CD4-positive, alpha-beta T cell treated with Interleukin-6 for 4 hours (primary cell): Measurements from ENCODE around the gene AP3D1.
"Not testable (repeated sequence)": the region's sequence is repeated elsewhere in the genome, so short reads cannot be mapped to it uniquely, and the experiment has no call there.

Experiments
- DNase-seq: peaks from one replicate; pipeline ENCODE4 v3.0.0-alpha.2; 2020; ENCODE audit warnings: mixed read lengths

AP3D1 gene

DNA sequence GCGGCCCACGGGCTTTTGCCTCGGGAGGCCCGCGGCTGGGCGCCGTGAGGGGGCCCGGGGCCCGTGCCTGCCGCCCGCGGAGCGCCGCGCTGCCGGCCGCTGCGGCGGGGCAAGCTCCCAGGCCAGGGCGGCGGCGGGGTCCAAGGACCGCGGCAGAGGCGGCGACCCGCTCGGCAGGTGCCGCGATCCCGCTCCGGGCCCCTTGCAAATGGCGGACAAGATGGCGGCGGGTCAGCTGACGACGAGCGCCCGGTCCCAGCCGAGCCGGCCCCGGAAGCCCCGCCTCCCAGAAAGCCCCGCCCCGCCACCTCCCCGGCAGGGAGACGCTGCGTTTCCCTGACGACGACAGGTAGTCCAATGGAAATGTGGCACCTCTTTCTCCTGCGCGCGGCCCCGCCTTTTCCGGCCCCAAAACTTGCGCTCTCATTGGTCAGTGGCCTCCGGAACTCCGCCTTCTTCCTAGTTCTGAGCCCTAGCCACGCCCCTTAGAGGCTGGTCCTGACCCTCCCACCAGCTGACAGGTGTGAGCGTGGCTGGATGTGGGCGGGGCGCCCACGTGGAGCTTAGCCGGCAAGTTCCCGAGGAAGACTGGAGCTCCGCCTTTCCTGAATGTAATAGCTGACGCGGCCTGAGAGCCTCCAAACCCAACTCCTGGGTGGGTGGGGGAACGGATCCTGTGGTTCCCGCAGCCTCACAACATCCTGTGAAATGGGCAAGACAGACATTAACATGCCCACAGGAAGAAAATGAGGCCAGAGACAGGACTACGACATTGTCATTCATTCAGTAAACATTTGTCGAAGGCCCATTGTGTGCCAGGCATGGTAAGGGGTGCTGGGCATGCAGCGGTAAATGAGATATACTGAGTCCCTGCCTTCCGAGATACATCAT is at the start of gene AP3D1:
Gene AP3D1, minus strand, starts transcription at position 228 of the 891 bp plus-strand sequence. CDS start 232 bp downstream, outside the sequence.
- peak; percentile 100 for DNase-seq

DNA sequence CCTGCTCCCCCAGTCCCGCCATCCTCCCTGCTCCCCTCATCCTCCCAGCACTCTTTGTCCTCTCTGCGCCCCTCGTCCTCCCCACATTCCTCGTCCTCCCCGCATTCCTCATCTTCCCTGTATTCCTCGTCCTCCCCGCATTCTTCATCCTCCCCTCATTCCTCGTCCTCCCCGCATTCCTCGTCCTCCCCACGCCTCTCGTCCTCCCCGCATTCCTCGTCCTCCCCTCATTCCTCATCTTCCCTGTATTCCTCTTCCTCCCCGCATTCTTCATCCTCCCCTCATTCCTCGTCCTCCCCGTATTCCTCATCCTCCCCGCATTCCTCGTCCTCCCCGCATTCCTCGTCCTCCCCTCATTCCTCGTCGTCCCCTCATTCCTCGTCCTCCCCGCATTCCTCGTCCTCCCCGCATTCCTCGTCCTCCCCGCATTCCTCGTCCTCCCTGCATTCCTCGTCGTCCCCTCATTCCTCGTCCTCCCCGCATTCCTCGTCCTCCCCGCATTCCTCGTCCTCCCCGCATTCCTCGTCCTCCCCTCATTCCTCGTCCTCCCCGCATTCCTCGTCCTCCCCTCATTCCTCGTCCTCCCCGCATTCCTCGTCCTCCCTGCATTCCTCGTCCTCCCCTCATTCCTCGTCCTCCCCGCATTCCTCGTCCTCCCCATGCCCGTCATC is 49.4 kb upstream of the AP3D1 start:
- not testable (repeated sequence) for DNase-seq

DNA sequence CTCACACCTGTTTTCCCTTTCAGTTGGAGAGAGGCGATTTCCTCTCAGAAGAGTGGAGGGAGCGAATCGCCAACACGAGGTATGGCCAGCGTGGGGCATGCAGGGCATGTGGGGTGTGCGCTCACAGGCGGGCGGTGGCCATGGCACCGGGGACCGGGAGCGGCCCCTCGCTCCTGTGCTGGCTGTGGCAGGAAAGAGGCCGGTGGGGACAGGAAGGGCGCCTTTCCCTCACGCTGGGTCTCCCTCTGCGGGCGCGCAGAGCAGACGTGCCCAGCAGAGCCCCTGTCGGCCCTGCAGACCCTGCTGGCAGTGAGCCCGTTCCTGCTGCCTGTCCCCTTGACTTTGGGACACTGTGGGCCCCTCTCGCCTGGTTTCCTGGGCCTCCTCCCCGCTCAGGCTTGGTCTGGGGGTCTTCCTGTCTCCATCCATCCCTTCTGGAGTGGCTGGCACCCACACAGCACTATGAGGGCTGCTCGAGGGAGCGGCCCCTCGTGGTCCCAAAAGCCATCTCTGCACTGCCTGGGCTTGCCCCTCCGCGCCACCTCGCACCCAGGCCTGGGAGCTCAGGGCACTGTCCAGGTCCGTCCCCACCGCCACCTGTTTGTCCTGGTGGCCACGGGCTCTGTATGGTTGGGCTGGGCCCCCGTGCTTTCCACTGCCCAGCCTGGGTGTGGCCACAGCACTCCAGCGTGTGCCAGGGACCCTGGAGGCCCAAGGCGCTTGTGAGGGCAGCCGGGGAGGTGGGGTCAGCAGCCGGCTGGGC is 48.7 kb upstream of the AP3D1 start:
- DNase-seq, result no peak

DNA sequence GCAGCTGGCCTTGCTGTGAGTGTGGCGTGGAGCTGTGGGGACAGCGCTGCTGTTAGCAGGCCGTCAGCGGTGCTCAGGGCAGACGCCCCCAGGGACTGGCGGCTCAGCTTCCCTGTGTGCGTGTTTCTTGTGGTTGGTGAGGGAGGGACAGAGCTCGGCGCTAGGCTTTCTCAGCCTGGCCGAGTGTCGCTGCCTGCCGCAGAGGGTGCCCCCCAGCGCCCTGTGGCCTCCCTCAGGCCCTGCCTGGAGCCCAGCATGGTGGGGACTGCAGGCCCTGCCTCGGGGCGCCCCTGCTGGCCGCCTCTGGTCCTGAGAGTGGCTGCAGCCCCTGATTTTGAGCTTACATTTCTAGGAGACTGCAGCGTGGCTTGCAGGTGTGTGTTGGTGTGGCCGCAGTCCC is 47.8 kb upstream of the AP3D1 start:
- DNase-seq, result no peak

DNA sequence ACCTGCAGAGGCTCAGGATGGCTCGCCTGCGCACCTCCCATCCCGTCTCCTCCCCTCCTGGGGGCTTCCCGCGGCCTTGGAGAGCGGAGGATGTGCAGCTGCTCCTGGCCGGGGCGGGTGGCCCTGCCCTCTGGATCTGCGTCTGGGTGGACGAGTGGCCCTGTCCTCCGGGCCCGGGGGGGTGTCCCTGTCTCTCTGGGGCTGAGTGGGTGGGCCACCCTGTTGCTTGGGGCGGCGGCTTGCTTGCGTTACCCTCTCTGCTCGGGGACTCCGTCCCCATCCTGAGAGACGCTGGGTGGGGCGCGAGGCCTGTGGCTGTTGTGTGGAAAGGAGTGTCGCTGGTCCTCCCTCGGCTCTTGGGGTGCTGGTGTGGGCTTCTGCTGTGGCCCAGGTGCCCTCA is 47.0 kb upstream of the AP3D1 start:
- no peak for DNase-seq

DNA sequence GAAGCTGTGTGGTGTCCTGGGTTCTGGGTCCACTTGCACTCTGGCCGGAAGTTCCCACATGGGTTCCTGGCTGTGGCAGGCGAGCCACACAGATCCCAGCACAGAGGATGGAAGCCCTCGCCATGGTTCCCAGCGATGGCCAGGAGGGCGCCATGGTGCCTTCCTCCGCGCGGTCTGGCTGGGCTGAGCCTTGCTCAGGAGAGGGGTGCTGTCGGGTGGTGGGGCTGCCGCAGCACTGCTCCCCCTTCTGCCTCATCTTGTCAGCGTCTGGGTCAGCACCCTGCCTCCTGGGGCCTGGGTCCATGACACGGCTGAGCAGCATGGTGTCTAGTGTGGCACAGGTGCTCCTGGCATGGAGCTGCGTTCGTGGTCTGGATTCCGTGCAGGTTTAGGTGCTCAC is 45.9 kb upstream of the AP3D1 start:
- DNase-seq, result no peak

DNA sequence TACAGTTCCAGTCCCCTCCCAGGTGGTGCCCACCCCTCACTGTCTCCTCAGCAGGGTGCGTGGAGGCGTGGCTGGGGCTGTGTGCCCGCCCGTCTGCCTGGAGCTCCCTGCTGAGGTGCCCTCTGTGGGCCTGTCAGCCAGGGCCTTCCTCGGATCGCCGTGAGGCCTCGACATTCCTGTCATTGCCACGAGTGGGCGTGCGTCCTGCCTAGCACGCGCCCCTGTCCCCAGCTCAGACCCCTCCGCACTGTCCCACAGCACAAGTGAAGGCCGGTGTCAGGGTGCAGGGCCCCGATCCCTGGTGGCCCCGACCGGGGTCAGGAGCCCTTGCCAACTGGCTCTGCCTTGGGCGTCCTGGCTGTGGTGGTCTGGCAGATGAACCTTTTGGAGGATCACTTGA is 44.5 kb upstream of the AP3D1 start:
- no peak for DNase-seq

DNA sequence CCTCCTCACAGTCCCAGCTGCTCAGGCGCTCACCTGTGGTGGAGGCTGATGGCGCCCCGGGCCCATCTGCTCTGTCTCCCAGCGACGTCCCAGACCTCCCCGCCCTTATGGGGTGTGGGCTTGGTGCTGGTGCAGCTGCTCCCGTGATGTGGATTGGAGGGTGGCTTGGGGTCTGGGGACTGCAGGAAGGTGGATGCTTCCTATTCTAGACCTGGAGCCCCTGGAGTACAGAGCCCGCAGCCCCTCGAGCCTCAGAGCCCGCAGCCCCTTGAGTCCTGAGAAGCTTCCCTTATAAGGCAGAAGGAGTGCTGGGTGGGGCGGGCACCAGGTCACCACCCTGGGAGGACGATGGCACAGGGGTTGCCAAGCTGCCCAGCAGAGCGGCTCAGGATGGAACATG is 44.0 kb upstream of the AP3D1 start:
- no peak for DNase-seq

DNA sequence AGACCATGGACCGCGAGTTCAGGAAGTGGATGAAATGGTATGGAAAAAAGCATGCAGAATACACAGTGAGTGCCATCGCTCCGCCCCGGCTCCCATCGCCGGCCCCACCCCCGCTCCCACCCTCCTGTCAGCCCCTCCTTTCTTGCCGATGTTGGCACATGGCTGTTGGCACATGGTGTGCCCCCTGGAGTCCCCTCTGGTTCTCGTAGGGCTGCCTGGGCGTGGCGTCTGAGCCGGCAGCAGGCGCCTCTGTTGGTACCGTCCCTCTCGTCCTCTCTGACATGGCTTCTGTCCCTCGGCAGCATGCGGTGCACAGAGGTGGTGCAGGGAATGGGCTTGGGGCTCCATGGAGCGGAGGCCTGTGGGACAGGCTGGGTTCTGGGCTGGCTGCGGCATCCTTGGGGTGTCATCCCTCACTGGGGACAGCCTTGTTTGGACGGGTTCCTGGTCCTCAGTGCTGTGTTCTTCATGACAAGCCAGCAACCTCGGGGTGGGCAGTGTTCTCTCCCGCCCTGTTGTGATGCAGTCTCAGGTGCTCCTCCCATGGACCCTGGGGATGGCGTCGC is 43.2 kb upstream of the AP3D1 start:
- no peak for DNase-seq

DNA sequence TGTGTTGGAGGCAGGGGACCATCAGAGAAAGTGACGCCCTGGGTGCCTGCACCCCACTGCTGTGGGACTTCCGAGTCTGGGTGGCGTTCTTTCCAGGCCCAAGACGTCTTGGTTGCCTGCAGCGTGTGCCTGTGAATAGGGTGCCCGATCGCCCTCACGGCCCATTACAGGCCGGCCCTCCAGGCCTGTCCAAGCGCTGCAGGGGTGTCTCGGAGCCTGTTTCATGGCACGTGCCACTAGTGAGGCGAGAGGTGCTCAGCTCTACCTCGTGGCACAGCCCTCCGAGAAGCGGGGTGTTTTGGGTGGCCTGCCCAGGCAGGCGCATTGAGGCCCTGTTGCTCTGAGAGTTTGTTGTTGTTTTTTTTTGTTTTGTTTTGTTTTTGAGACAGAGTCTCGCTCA is 42.4 kb upstream of the AP3D1 start:
- no peak for DNase-seq

DNA sequence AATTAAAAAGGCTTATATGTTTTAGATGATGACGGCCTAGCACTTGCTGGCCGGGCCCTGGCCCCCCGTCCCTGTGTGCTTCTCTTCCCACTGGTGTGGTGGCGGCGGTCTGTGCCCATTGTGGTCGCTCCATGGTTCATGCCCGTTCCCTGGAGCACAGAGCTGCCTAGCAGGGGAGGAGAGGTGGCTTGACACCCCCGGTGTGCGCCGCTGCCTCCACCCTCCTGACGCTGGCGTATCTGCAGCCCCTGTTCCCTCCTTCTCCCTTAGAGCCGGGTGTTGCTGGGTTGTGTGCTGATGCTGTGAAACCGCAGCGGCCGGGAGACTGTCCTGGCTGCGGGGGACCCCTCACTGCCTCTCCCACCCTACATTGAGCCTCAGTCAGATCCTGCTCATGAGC is 41.5 kb upstream of the AP3D1 start:
- no peak for DNase-seq

DNA sequence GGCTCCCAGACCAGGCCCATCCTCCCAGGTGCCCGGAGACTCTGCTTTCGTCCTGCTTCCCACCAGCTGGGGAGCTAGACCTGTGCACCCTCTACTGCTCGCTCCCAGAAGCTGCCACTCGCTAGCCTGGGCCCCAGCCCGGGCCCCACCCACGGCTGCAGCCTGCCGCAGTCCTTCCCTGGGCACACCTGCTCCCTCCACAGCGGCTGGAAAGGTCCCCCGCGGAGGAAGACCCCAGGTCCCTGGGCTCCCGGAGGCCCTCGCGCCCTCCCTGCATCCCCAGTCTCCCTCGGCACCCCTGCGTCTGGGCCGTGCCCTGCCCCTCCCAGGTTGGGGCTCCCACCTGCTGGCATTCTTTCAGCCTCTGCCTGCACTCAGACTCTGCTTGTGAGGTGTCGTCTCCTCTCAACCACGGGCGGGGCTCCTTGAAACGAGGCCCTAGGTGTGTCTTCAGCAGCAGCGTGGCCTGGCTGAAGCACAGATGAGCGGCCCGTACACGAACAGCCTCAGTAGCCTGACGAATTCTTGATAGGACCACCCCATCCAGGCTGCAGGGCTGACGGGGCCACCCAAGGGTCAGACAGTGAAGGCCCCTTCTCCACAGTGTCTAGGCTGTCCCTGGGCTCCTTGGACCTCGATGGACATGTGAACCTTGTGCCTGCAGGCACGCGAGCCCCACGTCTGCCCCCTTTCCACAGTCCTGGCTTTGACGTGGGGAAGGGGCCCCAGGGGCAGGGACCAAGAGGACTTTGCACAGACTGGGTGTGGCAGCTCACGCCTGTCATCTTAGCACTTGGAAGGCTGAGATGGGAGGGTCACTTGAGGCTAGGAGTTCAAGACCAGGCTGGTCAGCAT is 40.3 kb upstream of the AP3D1 start:
- no peak for DNase-seq

DNA sequence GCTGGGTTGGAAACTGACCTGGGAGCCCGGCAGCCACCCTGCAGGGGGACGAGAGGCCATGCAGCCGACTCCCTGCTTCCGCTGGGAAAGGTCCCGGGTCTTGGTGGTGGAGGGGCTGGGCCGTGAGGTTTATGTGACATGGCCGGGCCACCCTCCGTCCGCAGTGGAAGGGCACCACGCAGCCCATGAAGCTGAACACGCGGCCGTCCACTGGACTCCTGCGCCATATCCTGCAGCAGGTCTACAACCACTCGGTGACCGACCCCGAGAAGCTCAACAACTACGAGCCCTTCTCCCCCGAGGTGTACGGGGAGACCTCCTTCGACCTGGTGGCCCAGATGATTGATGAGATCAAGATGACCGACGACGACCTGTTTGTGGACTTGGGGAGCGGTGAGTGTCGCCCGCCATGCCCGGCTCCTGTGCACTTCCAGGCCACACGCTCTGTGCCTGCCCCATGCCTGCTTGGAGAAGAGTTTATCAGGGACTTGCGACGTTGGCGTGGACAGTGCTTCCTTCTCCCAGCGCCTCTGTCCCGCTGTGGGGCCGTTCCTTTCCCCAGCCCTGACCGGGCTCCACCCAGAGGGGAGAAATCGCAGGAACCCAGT is 39.6 kb upstream of the AP3D1 start:
- no peak for DNase-seq

DNA sequence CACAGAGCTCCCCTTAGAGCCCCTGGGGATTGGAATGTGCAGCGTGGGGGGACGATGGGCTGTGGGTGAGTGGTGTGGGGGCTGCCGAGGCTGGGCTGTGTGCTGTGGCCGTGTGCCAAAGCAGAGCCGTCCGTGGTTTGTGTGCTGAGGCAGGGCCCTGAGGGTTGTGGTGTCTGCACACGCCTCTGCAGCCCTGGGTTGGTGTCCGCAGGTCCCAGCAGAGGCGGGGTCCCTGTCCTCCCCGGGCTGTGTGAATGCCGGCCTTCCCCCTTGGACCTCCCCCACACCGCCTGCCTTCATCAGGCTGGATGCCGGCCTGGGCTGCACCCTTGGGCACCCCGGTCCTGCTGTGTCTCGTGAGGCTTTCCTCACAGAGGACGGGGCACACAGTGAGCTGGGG is 38.5 kb upstream of the AP3D1 start:
- DNase-seq, result no peak

DNA sequence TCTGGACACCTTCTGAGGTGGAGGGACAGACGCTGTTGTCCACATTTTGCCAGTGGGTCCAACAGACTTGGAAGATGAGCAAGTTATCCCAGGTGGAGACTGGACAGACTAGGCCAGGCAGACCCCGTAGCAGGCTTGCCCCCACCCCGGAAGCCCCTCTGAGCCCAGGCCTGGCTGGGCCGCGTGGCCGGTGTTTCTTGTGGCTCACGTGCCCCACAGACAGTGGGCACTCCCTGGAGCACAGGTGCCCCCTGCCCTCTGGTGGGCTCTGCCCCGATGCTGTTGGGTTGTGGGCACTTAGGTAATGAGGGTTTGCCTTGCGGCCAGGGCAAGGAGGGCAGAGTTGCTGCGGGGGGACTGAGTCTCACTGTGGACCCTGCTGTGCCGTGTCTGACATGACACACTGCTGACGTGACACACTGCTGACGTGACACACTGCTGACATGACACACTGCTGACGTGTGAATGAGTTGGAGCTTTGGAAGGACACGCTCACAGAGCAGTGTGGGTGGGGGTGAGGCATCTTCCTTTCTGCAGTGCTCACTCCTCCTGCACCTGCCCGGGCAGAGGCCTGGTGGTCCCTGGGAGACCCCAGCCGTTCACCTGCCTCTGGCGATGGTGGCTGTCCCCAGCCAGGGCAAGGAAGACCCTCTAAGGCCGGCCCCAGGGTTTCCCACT is 37.5 kb upstream of the AP3D1 start:
- DNase-seq, result no peak

DNA sequence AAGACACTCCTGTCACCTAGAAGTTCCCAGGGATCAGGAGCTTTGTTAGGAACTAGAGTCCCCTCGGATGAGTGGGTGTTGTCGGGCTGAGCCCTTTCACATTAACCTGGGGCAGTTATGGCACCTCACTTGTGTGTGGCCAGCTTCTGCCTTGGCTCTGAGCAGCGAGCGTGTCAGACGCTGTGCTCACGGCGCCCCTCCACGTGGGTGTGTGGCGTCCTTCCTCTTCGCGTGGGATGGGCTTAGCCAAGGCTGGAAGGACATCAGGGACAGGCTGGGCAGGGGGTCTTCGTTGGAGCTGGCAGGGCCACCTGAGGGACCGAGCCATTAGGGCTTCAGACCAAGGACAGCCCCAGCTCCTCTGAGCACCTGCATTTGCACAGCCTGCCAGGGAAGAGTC is 35.8 kb upstream of the AP3D1 start:
- DNase-seq, result no peak

DNA sequence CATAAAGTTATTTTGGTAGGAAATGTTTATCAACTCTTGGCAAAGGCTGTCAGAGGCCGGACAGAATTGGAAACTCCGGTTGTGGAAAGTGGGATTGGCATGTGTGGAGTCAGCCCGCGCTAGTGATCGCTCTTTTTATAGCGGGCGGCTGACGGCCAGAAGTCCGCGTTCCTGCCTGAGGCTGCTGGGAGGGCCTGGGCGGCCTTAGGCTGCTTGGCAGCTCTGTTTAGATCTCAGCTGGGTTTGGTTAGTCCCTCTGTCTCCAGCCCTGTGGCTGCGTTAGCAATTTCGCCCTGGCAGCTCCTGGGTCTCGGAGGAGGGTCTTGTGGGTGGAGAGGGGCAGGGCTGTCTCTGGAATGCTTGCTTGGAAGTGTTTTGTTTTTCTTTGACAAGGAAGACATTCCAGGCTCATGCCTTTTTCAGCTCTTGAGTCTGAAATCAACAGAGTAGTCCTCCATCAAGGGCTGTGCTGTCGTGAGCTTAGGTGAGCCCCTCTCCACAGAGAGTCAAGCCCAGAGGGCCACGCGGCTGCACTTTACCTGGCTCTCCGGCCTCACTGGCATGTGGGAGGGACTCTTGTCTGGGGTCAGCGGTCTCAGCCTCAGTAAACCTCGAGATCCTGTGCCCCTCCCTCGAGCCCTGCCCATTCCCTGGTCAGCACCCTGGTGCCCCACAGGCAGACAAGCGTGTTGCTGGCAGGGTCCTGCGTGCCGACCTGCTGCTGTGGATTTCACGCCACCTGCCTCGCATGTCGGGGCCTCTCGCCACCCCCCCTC is 34.9 kb upstream of the AP3D1 start:
- DNase-seq, result no peak

DNA sequence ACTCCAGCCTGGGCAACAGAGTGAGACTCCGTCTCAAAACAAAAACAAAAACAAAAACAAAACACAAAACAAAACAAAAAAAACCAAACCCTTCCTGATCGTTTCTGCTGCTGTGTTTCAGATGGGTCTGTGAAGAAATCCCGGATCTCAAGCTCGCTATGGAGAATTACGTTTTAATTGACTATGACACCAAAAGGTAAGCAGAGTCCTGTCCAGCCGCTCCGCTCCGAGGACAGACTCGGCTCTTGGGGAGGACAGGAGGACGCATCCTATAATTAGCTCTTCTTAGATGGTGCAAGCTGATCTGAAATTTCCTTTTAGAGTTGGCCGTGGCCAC is 34.3 kb upstream of the AP3D1 start:
- DNase-seq, result no peak

DNA sequence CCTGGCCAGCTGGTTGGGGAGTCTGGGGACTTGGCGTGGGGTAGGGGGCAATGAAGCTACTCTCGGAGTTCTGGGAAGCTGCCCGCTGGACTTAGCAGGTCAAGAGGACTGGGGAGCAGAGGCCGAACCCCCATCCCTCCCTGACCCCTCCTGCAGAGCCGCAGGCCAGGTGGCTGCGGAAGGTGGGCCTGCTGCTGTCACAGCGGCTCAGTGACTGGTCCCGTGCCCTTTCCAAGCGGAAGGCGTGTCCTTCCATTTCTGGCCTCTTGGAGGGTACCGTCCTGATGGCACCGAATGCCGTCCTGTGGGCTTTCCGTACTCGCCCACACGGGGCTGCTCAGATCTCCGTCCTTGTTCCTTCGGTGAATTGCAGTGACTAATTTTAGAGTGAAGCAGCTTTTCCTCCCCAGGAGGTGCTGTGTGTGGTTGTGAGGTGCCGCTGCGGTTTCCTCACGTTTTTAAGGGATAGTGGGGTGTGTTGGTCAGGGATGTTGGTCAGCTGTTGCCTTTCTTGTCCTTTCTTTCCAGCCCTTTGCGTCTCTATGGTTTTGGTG is 33.1 kb upstream of the AP3D1 start:
- DNase-seq, result no peak

DNA sequence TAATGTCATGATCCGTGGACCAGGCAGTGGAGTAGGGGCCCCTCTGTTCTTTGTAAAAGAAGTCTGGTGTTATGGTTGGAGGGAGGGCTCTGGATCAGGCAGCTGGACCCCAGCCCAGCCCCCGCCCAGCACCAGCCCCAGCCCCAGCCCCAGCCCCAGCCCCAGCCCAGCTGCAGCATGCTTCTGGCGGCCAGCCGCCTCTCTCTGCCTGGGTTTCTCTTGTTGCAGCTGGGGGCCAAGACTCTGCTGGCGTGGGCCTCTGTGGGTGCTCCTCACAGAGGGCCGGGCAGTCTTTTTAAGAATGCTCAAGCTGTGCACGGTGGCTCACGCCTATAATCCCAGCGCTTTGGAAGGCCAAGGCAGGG is 30.2 kb upstream of the AP3D1 start:
- no peak for DNase-seq
